KOPT-K1 (cell line): ENCODE measurements around the gene RER1.

ENCODE experiments used
- H3K27ac ChIP-seq: fragments of 200-600 bp; sonication (generic); 2 replicates; pipeline ENCODE4 v1.5.1; 2016; ENCODE audit warnings: antibody characterized with exemption, mild to moderate bottlenecking, low read depth, low read length; ENCODE audit not compliant: poor library complexity, severe bottlenecking
- H3K36me3 ChIP-seq: fragments of 200-600 bp; sonication (generic); 2 replicates; pipeline ENCODE4 v1.5.1; 2017; ENCODE audit warnings: antibody characterized with exemption, mild to moderate bottlenecking, low read length, moderate library complexity; ENCODE audit not compliant: insufficient read depth
- H3K9me3 ChIP-seq: fragments of 200-600 bp; sonication (generic); 2 replicates; pipeline ENCODE4 v1.5.1; 2017; ENCODE audit warnings: antibody characterized with exemption, low read length, mild to moderate bottlenecking; ENCODE audit not compliant: insufficient read depth, poor library complexity, severe bottlenecking

The RER1 gene

GRCh38 chr1:2378956-2379732, 12.5 kb upstream of the RER1 start:
- Histone ChIP-seq H3K36me3 (no peaks in the 10 kb centered on the region), H3K9me3 (no peaks in the 10 kb centered on the region), H3K27ac (no peak overlapping the region)

- H3K27ac ChIP-seq = no peak overlapping the region
- H3K9me3 ChIP-seq = no peaks in the 10 kb centered on the region
- H3K36me3 ChIP-seq = no peaks in the 10 kb centered on the region
These were observed 11.8 kb upstream of the RER1 start for GRCh38 chr1:2379733-2380404.

- Histone ChIP-seq H3K36me3 (no peaks in the 10 kb centered on the region), H3K9me3 (no peaks in the 10 kb centered on the region), H3K27ac (no peak overlapping the region)
These were observed 10.6 kb upstream of the RER1 start for GRCh38 chr1:2380816-2381591.

- Histone ChIP-seq H3K36me3 (no peaks in the 10 kb centered on the region), H3K27ac (no peak overlapping the region)
These were observed 9.7 kb upstream of the RER1 start for GRCh38 chr1:2381741-2382620.

GRCh38 chr1:2382621-2383361, 8.8 kb upstream of the RER1 start:
- no peak overlapping the region for H3K27ac ChIP-seq
- no peaks in the 10 kb centered on the region for H3K36me3 ChIP-seq
- H3K9me3 ChIP-seq = no peaks in the 10 kb centered on the region

More at GRCh38 chr1:2381741-2382620, 9.7 kb upstream of the RER1 start:
- no peaks in the 10 kb centered on the region for H3K9me3 ChIP-seq

GRCh38 chr1:2383576-2383975, 8.1 kb upstream of the RER1 start:
- H3K9me3 ChIP-seq = no peaks in the 10 kb centered on the region
- no peaks in the 10 kb centered on the region for H3K36me3 ChIP-seq
- H3K27ac ChIP-seq = no peak overlapping the region

GRCh38 chr1:2384130-2384860, 7.3 kb upstream of the RER1 start:
- H3K9me3 ChIP-seq = no peaks in the 10 kb centered on the region
- H3K36me3 ChIP-seq = no peaks in the 10 kb centered on the region
- H3K27ac ChIP-seq = no peak overlapping the region

- no peaks in the 10 kb centered on the region for H3K36me3 ChIP-seq
- H3K9me3 ChIP-seq = no peaks in the 10 kb centered on the region
- no peak overlapping the region for H3K27ac ChIP-seq
These were observed 6.6 kb upstream of the RER1 start for GRCh38 chr1:2384941-2385481.

GRCh38 chr1:2385606-2386280, 5.9 kb upstream of the RER1 start:
- Histone ChIP-seq H3K36me3 (no peaks in the 10 kb centered on the region), H3K9me3 (no peaks in the 10 kb centered on the region), H3K27ac (no peak overlapping the region)

GRCh38 chr1:2386636-2387611, 4.7 kb upstream of the RER1 start:
- Histone ChIP-seq H3K9me3 (no peaks in the 10 kb centered on the region), H3K36me3 (no peaks in the 10 kb centered on the region), H3K27ac (no peak overlapping the region)

- H3K27ac ChIP-seq = no peak overlapping the region
- H3K9me3 ChIP-seq = no peaks in the 10 kb centered on the region
- H3K36me3 ChIP-seq = peaks cover 6% of the 10 kb centered on the region; the same call in 1 of the 2 replicates
These were observed 3.4 kb upstream of the RER1 start for GRCh38 chr1:2388004-2388913.
